GM23338 (cell line): ENCODE measurements around the gene COL18A1. TPM values are rescaled to one million over a fixed set of nuclear protein-coding genes. Genes with fewer than 3 reads are reported as not detected.

Experiments
- ATAC-seq: fragments of 200-7000 bp; cut with Tn5 transposase; 3 replicates; pipeline ENCODE4 v1.9.1; 2020
- DNase-seq: peaks from one replicate; pipeline ENCODE4 v3.0.0-alpha.2; 2015; ENCODE audit warnings: low spot score
- H2AFZ ChIP-seq: fragments of 200-600 bp; sonication (generic); 2 replicates; pipeline ENCODE4 v1.8.0; 2016; ENCODE audit warnings: antibody characterized with exemption, mild to moderate bottlenecking, moderate library complexity
- H3F3A ChIP-seq: fragments of 200-600 bp; sonication (generic); replicated peaks from 2 replicates; pipeline ENCODE4 v1.8.0; 2017; ENCODE audit warnings: antibody characterized with exemption, mixed run types, low read depth
- H3K27ac ChIP-seq: fragments of 200-600 bp; sonication (generic); 2 replicates; pipeline ENCODE4 v1.6.1; 2016; ENCODE audit warnings: low read depth
- H3K27me3 ChIP-seq: fragments of 200-600 bp; sonication (generic); 2 replicates; pipeline ENCODE4 v1.8.0; 2016; ENCODE audit warnings: mild to moderate bottlenecking, mixed run types, moderate library complexity; ENCODE audit not compliant: insufficient read depth
- H3K36me3 ChIP-seq: fragments of 200-600 bp; sonication (generic); 2 replicates; pipeline ENCODE4 v1.8.0; 2016; ENCODE audit warnings: mild to moderate bottlenecking; ENCODE audit not compliant: insufficient read depth
- H3K4me1 ChIP-seq: fragments of 200-600 bp; sonication (generic); 2 replicates; pipeline ENCODE4 v1.8.0; 2016; ENCODE audit warnings: mild to moderate bottlenecking, moderate library complexity; ENCODE audit not compliant: insufficient read depth
- H3K4me2 ChIP-seq: fragments of 200-600 bp; sonication (generic); 2 replicates; pipeline ENCODE4 v1.7.1; 2017; ENCODE audit warnings: mixed run types
- H3K4me3 ChIP-seq: fragments of 200-600 bp; sonication (generic); 2 replicates; pipeline ENCODE4 v1.6.1; 2016; ENCODE audit warnings: mixed run types
- H3K79me2 ChIP-seq: fragments of 200-600 bp; sonication (generic); replicated peaks from 2 replicates; pipeline ENCODE4 v1.8.0; 2017; ENCODE audit warnings: mild to moderate bottlenecking; ENCODE audit not compliant: insufficient read depth
- H3K9me2 ChIP-seq: fragments of 200-600 bp; sonication (generic); 2 replicates; pipeline ENCODE4 v1.8.0; 2017; ENCODE audit not compliant: insufficient read depth
- H4K20me1 ChIP-seq: fragments of 200-600 bp; sonication (generic); replicated peaks from 2 replicates; pipeline ENCODE4 v1.8.0; 2017; ENCODE audit warnings: mild to moderate bottlenecking; ENCODE audit not compliant: insufficient read depth
- H3K27ac Mint-ChIP-seq: 2 replicates; pipeline ENCODE4 v1.8.0; 2020; ENCODE audit warnings: inconsistent platforms, mild to moderate bottlenecking, moderate library complexity, mixed read lengths
- H3K27me3 Mint-ChIP-seq: 3 replicates; pipeline ENCODE4 v1.8.0; 2022; ENCODE audit warnings: low read depth, mild to moderate bottlenecking, moderate library complexity, mixed read lengths, inconsistent platforms; ENCODE audit not compliant: insufficient read depth, poor library complexity
- H3K36me3 Mint-ChIP-seq: 3 replicates; pipeline ENCODE4 v1.8.0; 2021; ENCODE audit warnings: low read depth, mild to moderate bottlenecking, inconsistent platforms, moderate library complexity, mixed read lengths
- H3K4me1 Mint-ChIP-seq: 3 replicates; pipeline ENCODE4 v1.8.0; 2020; ENCODE audit warnings: mild to moderate bottlenecking, inconsistent platforms, mixed read lengths
- H3K4me3 Mint-ChIP-seq: 3 replicates; pipeline ENCODE4 v1.8.0; 2021; ENCODE audit warnings: moderate library complexity, mild to moderate bottlenecking, inconsistent platforms, mixed read lengths
- H3K9me3 Mint-ChIP-seq: 3 replicates; pipeline ENCODE4 v1.8.0; 2020; ENCODE audit warnings: moderate library complexity, mild to moderate bottlenecking, inconsistent platforms, mixed read lengths
- CREB1 ChIP-seq: fragments of 250-450 bp; sonication (Bioruptor Pico); IDR thresholded peaks from 2 replicates; pipeline ENCODE4 v1.5.0; 2020; ENCODE audit warnings: low read depth, mild to moderate bottlenecking, moderate library complexity
- ETS1 ChIP-seq: IDR thresholded peaks from 2 replicates; pipeline ENCODE4 v1.6.1; 2016; ENCODE audit warnings: antibody characterized with exemption
- EZH2phosphoT487 ChIP-seq: fragments of 200-600 bp; sonication (generic); IDR thresholded peaks from one replicate; pipeline ENCODE4 v1.8.1; 2018; ENCODE audit warnings: antibody characterized with exemption; ENCODE audit not compliant: unreplicated experiment
- JUNB ChIP-seq: IDR thresholded peaks from one replicate; pipeline ENCODE4 v1.6.1; 2016; ENCODE audit warnings: antibody characterized with exemption; ENCODE audit not compliant: unreplicated experiment
- NANOG ChIP-seq: IDR thresholded peaks from 2 replicates; pipeline ENCODE4 v1.6.1; 2016; ENCODE audit warnings: antibody characterized with exemption, borderline replicate concordance
- POLR2AphosphoS5 ChIP-seq: IDR thresholded peaks from 2 replicates; pipeline ENCODE4 v1.6.1; 2016; ENCODE audit warnings: antibody characterized with exemption, low read depth
- REST ChIP-seq: IDR thresholded peaks from one replicate; pipeline ENCODE4 v1.6.1; 2018; ENCODE audit warnings: antibody characterized with exemption; ENCODE audit not compliant: unreplicated experiment
- STAT1 ChIP-seq: IDR thresholded peaks from one replicate; pipeline ENCODE4 v1.6.1; 2016; ENCODE audit warnings: antibody characterized with exemption; ENCODE audit not compliant: unreplicated experiment
- ZNF114 ChIP-seq: fragments of 250-450 bp; sonication (Bioruptor Pico); IDR thresholded peaks from 2 replicates; pipeline ENCODE4 v1.5.0; 2020; ENCODE audit warnings: mild to moderate bottlenecking, moderate library complexity
- ZNF462 ChIP-seq: fragments of 250-450 bp; sonication (Bioruptor Pico); IDR thresholded peaks from 2 replicates; pipeline ENCODE4 v1.5.0; 2020; ENCODE audit warnings: mild to moderate bottlenecking, moderate library complexity
- polyA plus RNA-seq: library from polyadenylated mRNA; unstranded; fragments of >200 nt; fragmentation: Nextera tagmentation; extraction: Ambion mirVana; gene quantifications from 2 replicates; pipeline ENCODE4 v1.2.1, GENCODE V29; 2016
- total RNA-seq: library from RNA; depleted of rRNA; stranded (reverse); fragments of >200 nt; shearing (Covaris generic); gene quantifications from 2 replicates; pipeline ENCODE4 v1.2.3, GENCODE V29; 2014

Gene COL18A1
- total and polyA plus RNA-seq, 2 experiments from 2014 or later, result 38.4 to 430 TPM

- TF ChIP-seq REST (no peak), EZH2phosphoT487 (no peak), JUNB (no peak), POLR2AphosphoS5 (no peak)
These were observed 129.1 kb downstream of the COL18A1 start (continued) for GRCh38 chr21:45533846-45534635.

GRCh38 chr21:45534636-45535331 is 129.8 kb downstream of the COL18A1 start:
- Mint-ChIP-seq H3K9me3 (no peaks in the 10 kb centered on the region; the same call in 2 of the 3 replicates), H3K4me1 (no peaks in the 10 kb centered on the region), H3K27ac (no peak overlapping the region), H3K36me3 (peaks cover 11% of the 10 kb centered on the region; the same call in 2 of the 3 replicates), H3K4me3 (no peak overlapping the region), H3K27me3 (peaks cover 7% of the 10 kb centered on the region)
- no peaks in the 10 kb centered on the region for H3K36me3 ChIP-seq
- H3K4me2 ChIP-seq, result no peak overlapping the region
- no peaks in the 10 kb centered on the region for H3K9me2 ChIP-seq
- DNase-seq, result no peak
- H2AFZ ChIP-seq, result no peak overlapping the region
- no peak overlapping the region for H3K4me3 ChIP-seq
- H3K4me1 ChIP-seq, result no peaks in the 10 kb centered on the region
- peaks cover 4% of the 10 kb centered on the region; the same call in 1 of the 2 replicates for H4K20me1 ChIP-seq
- H3K27me3 ChIP-seq, result no peaks in the 10 kb centered on the region
- H3K79me2 ChIP-seq, result peaks cover 16% of the 10 kb centered on the region
- no peak for ATAC-seq
- H3K27ac ChIP-seq, result no peak overlapping the region
- 0 out of 2 replicates have a peak, but pooled peaks cover 2% of the 10 kb centered on the region for H3F3A ChIP-seq
- TF ChIP-seq POLR2AphosphoS5 (no peak), EZH2phosphoT487 (no peak), NANOG (no peak), STAT1 (no peak), JUNB (no peak), ZNF462 (CRISPR knock-in tag) (no peak), ETS1 (no peak), CREB1 (CRISPR knock-in tag) (no peak), ZNF114 (CRISPR knock-in tag) (no peak)
